T1000 (cell line): ENCODE data around the gene CHD2.
"Not testable (repeated sequence)": the region's sequence is repeated elsewhere in the genome, so short reads cannot be mapped to it uniquely, and the experiment has no call there.

ENCODE experiments used
- DNase-seq: peaks from one replicate; lab custom pipeline; 2025; ENCODE audit warnings: mixed read lengths; lab: John Stamatoyannopoulos, UW

The CHD2 gene

DNA sequence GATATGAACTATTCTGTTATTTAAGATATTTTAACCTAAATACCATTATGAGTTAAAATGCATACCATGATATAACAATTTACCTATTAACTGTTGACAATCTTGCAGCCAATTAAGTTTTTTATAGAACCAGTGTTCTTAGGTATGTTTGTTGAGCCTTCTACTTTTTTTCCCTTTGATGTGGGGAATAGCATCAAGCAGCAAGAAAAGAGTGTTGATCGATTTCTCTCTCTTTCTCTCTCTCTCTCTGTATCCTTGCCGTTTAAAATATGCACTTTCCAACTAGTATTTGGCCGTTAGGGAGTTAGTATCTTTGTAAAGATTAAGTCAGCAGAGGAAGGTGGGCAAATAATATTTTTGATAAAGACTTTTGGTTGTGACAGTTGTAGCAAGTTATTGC, 5.9 kb downstream of the CHD2 start:
- DNase-seq, result no peak

DNA sequence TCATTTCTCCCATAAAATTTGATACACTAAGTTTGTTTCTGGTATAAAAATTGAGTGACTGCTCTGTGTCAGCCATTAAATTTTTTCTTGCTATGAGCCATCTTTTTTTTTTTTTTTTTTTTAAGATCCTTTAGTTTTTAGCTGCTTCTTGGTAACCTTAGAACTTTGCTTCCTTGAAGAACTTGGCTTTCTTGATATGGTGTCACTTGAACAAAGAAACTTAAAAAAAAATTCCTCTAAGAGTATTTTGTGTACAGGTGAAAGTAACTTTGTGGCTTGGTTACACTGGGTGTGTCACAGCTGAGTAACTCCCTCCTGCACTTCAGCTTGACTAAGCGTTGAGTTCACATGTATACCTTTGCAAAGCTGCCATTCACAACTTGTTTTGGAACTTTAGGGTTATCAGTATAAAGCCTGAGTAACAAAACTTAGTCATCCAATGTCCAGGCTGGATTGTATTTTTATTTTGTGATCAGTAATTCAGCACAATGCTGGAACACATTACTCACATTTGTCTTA, 6.5 kb downstream of the CHD2 start:
- DNase-seq, result no peak

DNA sequence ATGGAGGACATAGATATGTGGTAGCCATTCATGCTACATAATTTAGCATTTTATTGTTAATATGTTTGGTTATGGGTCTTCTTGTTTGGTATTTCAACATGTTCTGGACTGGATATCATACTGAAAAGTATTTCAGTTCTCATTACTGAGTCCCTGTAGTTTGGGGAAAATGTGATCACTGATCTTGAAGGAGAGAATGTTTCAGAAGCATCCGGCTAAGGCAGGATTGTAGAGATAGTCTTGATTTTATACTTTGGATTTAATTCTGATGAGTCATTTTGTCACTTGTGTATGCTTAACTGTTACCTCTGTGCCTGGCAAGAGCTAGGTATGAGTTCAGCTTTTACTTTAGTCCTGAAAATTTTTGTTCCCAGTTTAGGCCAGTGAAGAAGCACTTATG, 7.1 kb downstream of the CHD2 start:
- DNase-seq, result no peak

DNA sequence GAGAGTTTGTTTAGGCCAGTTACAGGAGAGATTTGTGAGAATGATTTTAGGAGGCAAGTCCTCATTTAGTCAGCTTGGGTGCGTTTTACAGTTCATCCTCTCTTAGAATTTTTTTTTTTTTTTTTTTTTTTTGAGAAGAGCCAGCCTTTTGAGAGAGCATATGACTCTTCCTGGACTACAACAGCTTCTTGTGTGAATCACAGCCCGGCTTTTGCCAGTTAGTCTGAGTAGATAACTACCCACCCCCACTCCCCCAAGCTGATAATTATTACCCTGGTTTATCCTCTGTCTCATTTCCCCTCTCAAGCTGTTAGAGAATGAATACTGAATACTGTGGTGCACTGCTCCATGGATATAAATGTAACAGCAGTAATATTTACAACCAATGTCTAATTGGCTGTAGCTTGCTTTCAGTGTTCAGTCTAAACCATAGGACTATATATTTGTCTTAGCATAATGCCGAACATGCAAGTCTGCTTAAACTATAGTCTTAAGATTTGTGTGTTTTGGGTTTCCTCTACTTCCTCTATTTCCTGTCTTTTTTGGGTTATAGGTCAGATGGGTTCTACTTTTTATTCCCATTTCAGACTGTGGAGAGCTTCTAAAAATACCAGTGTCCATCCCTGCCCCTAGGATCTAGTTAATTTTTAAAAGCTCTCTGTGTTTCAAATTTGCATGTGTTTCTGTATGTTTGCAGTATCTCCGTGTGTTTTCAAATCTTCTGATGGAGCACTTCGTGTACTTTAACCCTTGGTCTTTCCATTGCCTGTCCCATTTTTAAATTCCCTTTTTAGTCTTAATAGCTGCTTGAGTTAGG, 8.0 kb downstream of the CHD2 start:
- DNase-seq, result peak; percentile 12

DNA sequence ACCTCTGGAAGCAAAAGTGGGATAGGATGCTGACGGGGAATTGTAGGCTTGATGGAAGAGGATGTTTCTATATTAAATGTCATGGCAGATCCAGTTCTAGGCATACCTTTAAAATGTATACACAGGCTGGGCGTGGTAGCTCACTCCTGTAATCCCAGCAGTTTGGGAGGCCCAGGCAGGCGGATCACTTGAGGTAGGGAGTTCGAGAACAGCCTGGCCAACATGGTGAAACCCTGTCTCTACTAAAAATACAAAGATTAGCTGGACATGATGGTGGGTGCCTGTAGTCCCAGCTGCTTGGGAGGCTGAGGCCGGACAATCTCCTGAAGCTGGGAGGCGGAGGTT, 8.6 kb downstream of the CHD2 start:
- DNase-seq, result no peak

DNA sequence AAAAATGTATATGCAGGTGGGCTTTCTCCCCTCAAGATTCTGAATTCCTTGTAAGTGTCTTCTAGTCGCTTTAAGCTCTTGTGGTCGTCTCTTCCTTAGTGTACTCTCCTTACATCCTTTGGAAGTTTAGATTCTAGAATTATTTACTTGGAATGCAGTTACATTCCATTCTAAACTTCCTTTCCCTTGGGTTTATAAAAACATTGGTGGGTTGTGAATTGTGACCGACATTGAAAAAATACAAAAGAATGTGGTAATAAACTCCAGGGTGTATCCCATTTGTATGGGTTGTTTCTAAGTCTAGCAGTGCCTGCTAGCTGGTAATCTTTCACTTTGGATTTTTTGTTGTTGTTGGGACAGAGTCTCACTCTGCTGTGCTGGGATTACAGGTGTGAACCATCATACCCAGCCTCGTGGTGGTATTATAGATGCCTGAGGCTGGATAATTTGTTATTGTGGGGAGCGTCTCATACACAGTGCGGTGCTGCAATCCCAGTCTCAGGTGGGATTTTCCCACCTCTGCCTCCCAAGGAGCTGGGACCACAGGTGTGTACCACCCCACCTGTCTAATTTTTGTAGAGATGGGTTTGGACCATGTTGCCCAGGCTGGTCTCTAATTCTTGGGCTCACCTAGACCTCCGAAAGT, 9.1 kb downstream of the CHD2 start:
- no peak for DNase-seq

DNA sequence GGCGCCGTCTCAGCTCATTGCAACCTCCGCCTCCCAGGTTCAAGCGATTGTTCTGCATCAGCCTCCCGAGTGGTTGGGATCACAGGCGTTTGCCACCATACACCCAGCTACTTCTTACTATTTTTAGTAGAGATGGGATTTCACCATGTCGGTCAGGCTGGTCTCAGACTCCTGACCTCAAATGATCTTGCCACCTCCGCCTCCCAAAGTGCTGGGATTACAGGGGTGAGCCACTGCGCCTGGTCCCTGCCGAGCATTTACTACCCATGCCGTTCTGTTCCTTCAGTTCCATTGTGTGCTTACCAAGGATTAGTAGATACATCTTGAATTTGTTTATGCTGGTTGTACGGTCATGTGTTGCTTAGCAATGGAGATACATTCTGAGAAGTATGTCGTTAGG, 10.3 kb downstream of the CHD2 start:
- DNase-seq, result no peak

DNA sequence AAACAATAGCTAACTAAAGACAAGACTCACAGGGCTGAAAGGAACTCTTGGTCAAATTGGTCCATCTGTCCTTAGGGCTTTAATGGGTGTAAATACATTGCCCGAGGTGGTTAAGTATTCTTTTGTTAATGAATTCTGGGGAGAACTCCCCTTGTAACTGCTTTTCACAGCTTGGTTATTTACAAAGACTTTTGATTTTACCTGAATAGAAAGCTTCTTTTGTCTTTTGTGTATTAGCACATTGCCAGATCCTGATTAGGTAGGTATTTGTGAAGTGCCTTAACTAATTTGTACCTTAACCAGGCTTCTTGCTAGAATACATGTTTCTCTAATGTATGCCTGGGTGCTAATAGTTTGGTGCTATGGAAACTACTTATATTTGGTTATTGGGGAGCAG, 14.0 kb downstream of the CHD2 start:
- no peak for DNase-seq

DNA sequence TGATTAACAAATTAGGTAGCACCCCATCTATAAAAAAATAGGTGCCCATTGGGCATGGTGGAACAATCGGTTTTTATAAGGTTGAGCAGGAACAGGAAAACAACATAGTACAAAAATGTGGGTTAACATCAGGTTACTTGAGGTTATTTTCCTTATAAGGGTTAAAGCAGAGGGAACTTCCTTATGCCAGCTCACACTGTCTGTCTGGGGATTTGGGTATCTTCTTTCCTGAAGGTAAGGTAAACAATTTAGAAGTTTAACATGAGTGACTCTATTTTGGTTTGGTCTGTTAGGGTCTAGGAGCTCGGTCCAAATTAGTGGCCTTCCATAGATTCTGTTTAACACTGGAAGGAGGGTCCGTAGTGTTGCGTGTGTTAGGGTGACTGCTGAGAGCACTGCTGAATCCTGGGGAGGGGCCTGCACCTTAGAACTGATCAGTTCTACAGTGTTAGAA, 14.7 kb downstream of the CHD2 start:
- no peak for DNase-seq

DNA sequence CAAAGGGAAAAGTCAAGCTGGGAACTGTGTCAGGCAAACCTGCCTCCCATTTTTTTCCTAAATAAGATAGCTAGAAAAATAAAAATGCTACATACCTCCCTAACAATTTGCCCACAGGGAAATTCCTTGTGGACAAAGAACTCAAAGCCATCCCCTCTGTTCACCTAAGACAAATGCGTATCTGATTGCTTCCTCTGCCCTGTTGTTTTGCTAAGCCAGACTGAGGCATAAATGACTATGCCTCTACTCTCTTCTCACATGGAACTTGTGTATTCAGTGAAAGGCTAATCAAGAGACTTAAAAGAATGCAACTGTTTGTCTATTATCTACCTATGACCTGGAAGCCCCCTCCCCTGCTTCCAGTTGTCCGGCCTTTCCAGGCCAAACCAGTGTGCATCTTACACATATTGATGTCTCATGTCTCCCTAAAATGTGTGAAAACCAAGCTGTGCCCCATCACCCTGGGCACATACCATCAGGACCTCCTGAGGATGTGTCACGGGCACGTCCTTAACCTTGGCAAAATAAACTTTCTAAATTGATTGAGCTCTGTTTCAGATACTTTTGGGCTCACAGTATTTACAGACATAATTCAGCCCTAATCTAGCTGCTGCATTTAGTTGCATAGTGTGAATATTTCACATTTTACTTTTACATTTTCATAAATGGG, 15.8 kb downstream of the CHD2 start:
- no peak for DNase-seq

DNA sequence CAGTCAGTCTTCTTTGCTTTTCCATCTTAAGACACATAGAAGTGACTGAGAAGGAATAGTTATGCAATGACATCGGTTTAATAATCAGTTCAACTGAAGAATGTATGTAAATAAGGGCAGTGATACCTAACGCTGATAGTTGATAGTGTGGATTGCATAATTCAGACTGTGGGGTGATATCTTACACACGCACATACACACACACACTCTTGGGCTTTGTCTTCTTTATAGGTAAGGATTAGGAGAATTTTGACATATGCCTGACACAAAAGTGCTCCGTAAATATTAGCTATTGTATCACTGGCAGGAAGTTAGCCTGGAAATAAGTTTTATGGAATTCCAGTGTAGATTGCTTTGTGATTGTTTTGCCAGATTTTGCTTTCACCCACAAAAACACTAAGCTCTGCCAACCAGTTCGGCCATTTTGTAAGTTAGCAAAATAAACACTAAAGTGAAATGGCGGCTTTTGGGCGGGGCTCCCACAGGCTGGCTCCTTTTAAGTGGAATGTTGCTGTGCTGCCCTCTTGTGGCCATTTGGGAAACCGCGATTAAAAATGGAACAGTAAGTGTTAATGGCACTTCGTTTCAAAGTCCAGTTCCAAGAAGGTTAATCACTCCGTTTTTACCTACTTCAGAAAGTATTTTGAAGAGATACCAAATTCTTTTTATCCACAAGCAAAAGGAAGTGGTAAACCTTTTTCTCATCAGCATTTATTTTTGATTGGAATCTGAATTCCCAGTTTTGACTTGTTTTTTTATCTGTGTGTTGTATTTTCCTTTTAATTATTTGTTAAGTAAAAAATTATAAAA, 17.7 kb downstream of the CHD2 start:
- peak; percentile 71 for DNase-seq

DNA sequence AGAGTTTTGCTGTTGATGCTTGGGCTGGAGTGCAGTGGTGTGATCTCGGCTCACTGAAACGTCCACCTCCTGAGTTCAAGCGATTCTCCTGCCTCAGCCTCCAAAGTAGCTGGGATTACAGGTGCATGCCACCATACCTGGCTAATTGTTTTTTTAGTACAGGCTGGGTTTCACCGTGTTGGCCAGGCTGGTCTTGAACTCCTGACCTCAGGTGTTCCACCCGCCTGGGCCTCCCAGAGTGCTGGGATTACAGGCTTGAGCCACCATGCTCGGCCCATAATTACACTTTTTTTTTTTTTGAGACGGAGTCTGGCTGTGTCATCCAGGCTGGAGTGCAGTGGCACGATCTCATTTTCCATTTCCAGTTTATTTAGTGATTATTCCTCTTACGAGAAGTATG, 18.8 kb downstream of the CHD2 start:
- DNase-seq, result not testable (repeated sequence)

DNA sequence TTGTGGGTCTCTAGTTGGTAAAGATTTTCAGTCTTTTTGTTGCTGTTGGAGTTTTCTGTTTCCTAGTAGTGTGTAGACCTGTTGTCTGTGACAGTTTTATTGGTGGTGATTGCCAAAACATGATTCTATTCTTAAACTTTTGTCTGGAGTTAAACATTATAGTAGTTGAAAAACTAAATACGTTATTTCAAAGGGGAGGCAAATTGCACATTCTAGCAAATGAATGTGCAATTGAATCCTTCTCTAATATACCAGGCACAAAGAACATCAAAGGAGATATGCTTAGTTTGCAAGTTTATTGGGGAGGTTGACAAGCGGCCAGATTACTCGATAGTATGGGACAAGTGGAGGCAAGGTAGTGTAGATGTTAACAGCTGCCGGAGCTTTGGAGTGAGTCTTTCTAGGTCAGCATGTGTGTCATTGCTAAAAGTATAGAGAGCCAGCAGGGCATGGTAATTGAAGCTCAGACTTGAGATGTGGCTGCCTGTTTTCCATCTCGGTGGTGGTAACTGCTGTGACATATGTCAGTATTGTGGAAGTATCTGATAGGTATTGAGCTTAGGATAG, 20.6 kb downstream of the CHD2 start:
- no peak for DNase-seq

DNA sequence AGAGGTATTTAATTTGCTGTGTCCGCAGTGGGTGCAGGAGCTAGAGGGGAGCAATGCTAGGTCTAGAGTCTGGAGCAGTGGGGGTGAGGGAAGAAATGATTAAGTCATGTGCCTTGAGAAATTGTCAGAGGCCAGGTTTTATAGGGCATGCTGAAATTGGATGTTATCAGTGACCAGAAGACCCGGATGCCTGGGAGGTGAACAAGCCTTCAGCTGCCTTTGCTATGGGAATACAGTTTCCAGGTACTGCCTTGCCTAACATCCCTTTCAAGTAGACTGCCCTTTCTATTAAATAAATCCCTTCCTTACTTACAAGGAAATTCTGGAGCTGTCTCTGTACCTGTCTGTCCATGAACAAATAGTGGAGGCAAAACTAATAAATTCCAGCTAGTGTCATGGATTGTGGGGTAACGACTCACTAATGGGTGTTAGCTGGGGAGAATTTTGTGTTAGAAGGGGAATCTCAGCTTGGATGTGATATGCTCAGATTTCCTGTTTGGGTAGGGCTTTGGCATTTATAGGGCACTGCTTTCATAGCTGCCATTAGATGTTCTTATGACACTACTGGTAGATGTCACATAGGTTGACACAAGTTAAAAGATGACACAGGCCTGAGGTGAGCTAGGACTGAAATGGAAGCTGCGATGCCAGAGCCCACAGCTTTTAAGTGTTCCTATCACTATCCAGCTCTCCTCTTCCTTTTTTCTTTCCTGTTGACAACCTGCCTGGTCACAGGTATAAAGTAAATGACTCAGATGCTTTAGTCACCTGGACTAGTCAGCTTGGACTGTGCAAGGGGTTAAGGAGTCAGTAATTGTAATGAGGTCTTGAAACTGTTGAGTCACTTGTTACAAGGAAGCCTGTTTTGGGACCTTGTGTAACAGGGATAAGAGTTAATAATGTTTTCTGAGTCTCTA, 21.3 kb downstream of the CHD2 start:
- DNase-seq, result no peak

DNA sequence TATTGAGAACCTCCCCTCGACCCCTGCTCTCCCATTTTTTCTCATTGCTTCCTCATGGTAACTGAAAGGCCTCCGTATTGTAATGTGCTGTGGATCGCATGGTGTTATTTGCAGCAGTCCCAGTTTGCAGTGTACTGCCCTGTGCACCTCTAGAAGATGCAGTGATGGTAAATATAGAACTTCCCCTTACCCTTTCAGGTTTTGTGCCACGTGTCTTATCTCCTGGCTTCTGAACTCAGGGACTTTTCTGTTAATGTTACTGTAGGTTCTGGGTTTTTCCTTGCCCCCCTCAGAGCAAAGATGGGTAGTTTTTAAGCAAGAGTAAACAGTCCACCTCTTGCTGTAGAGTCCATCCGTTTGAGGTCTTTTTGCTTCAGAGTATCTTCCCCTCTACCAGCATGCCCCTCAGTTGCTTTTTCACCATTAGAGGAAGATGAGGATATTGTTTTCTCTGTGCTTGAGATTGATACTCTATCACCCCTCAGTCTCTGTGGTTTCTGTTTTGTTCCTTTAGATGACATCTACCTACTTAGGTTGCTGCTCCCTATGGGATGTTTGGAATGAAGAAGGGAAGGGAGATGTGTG, 22.4 kb downstream of the CHD2 start:
- DNase-seq, result no peak

DNA sequence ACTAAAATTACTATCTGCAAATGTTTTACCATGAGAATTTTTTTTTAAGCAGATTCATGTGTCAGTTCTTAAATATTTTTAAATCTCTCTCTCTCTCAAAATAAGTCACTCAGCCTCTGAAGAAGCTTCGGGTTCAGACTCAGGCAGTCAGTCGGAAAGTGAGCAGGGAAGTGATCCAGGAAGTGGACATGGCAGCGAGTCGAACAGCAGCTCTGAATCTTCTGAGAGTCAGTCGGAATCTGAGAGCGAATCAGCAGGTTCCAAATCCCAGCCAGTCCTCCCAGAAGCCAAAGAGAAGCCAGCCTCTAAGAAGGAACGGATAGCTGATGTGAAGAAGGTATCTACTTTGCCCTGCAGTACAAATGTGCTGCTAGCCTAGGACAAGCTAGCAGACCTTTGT, 24.1 kb downstream of the CHD2 start:
- no peak for DNase-seq

DNA sequence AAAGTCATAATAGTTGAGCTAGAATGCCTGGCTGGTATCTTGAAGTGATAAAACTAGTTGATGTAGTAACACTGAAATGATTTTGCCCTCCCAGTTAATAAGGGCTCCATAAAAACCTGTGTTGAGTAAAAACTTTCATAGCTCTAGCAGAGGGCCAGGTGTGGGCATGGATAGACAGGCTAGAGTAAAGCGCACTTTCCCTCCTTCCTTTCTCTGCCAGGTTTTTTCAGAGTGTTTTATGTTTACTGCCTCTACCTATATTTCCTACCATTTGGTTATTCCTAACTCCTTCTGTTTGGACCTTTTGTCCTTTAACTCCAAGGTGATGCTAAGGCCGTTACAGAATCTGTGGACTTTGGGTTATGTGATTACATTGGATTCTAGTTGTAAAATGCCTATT, 25.3 kb downstream of the CHD2 start:
- no peak for DNase-seq

DNA sequence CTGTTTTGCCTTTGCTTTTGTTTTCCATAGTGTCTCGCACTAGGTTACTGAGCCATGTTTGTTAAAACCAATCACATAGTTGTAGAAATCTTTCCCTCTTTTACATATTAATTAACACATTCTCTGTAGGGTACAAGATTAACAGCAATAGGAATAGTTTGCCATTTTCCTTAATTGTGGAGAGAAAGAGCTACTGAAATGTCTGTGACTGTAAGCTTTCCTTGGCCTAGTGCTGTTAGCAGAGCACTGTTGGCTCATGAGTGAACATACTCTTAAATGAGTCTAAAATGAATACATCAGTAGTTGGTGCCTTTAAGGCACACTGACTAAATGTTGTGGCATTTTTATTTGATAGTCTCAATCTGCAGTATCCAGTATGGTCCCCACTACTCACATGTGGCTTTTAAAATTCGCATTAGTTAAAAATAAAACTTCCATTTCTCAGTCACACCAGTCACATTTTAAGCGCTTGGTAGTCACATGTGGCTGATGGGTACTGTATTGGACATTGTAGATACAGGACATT, 28.2 kb downstream of the CHD2 start:
- DNase-seq, result no peak

DNA sequence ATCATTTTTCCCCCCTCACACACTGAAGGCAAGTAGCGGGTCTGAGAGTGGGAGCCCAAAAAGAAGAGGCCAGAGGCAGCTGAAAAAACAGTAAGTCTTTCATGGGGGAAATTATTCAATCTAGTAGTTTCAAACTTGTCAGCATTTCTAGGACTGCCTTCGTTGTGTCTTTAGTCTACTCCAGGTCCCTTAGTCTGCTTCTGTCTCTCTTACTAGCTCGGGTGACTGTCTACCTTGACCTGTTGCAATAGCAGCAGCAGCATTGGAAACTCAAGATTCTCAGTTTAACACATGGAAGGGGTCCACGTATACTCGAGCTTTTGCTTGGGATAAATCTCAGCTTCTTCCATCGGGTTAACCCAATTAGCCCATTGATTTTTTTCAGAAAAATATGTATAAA, 28.9 kb downstream of the CHD2 start:
- no peak for DNase-seq

DNA sequence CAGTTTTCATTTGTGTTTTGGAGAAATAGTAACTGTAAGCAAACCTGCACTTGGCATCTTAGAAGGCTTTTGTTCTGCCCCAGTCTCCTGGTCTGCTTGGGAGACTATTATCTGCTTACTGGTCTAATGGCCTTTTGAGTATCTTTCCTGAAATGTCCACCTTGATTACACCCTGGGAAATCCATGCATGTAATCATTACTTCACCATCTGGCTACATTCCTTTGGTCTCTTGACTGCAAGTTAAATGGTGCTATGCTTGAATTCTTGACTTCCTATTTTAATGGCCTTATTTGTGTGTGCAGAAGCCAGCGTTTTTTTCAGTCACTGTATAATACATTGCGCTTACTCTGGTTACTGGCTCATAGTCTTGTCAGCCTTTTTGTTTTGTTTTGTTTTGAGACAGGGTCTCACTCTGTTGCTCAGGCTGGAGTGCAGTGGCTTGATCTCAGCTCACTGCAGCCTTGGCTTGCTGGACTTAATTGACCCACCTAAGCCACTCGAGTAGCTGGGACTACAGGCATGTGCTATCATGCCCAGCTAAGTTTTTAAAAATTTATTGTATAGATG, 30.0 kb downstream of the CHD2 start:
- DNase-seq, result no peak
